HG03175 (cell line): ENCODE data around the gene MIER2.
"Not testable (repeated sequence)": the region's sequence is repeated elsewhere in the genome, so short reads cannot be mapped to it uniquely, and the experiment has no call there.

Experiments
- ATAC-seq: cut with Tn5 transposase; IDR thresholded peaks from one replicate; pipeline ENCODE4 v1.9.1; 2021; ENCODE audit warnings: mild to moderate bottlenecking, moderate library complexity; ENCODE audit not compliant: unreplicated experiment

Gene MIER2

DNA sequence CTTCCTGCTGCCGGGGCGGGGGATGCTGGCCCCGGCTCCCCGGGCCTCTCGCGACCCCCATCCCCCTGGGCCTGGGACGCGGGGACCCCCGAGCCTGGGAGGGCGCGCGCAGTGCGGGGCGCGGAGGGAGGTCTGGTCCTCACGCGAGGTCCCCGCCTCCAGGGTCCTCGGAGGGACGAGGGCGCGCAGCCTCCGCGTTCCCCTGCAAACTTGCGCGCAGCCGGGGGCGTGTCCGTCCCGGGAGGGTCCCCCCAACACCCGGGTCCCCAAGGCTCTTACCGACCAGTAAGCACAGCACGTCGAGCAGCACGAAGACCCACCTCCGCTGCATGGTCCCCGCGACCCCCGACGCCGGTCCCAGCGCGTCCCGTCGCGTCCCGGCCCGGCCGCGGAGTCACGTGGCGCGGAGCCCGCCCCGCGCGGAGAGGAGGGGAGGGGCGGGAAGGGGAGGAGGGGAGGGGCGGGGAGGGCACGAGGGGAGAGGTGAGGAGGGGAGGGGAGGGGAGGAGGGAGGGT is 53.5 kb downstream of the MIER2 start, which contains the start of gene PLPP2:
Gene PLPP2 (minus strand): TSS at position 398 of the 516 bp plus-strand sequence. CDS start 67 bp downstream, at position 331.
- ATAC-seq = no peak

DNA sequence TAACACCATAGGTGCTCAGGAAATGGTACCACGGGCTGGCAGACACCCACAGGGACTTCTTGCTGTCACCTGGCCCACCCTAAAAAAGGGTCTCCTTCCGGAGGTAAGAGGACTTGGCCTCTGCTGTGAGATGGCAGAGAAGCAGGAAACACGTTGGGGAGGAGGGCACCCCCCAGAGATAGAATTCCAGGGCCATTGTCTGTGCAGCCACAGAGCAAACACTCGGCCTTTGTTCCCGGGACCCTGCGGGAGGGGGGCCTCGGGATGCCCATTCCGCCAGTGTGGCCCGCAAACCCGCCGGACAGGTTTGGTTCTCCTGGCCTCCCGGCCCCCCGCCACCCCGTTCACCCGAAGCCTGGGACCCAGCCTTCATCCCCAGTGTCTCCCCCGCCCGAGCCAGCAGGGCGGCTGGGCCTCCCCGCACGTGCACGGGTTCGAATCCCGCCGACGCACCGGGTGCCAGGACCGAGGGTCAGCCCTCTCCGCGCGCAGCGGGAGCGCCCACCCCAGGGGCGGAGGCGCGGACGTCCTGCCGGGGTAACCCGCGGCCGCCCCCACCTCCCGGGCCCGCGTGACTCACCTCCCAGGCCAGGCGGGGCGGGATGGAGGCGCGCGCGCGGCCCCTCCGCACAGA is 54.1 kb downstream of the MIER2 start:
- no peak for ATAC-seq

DNA sequence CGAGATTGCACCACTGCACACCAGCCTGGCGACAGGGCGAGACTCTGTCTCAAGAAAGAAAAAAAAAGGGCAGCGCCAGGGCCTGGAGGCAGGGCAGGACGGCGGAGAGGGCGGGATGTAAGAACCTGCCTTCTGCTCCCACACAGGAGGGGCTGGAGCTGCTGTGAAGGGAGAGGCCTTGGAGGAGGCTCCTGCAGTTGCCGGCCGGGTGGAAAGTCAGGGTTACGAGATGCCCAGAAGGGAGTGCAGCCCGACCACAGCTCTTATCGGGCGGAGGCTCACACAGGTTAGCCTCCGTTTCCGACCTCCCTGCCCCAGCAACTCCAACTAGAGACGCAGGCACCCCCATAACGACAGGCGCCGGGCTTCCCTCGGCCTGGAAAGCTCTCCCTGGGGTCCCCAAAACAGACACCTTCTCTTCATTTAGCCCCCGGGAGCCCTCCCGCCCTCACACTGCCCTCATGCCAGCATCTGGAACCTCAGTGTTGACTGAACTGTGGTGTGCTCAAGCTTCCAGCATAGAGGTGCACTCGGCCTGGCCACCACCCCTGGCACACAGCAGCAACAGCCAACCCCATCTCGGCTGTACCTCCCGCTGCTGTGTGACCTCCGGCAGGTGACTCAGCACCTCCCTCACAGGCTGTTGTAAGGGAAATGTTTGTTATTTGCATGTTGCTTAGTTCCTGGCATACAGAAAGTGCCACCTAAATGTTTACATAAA is 54.8 kb downstream of the MIER2 start:
- ATAC-seq = no peak

DNA sequence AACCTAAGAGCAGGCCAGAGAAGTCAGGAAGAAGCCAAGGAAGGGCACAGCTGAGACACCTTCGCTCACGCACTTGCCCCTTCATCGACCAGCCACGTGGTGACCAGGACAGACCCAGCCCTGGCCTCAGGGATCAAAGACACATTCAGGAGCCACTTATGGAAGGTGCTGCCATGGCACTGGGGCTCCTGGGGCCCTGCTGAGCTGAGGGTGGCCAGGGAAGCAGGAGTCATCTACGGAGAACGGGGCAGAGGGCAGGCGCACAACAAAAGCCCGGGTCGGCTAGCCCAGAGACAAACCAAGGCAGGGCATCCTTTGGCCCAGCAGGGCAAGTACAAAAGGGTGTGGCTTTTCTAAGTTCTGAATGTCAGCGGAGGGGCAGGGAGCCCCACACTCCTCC is 55.7 kb downstream of the MIER2 start:
- no peak for ATAC-seq

DNA sequence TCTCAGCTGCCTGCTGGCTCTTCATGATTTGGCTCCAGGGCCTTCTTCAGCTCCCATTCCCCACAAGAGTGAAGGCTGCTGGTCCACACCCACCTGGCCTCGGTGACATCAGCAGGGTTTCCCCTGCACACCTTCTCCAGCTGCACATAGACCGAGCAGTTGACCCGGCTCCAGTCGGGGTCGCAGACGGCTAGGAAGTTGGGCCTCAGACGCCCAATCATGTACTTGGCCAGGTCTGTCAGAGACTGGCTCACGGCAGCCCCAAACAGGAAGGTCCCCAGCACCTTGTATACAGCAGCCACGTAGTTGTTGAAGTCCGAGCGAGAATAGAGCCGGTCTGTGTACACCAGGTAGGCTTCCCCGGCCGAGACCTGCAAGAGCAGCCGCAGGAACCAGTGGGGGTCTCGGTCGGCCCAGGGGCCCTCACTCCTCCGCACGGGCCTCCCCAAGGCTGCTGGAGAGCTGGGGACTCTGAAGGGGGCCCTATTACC is 57.2 kb downstream of the MIER2 start:
- no peak for ATAC-seq

DNA sequence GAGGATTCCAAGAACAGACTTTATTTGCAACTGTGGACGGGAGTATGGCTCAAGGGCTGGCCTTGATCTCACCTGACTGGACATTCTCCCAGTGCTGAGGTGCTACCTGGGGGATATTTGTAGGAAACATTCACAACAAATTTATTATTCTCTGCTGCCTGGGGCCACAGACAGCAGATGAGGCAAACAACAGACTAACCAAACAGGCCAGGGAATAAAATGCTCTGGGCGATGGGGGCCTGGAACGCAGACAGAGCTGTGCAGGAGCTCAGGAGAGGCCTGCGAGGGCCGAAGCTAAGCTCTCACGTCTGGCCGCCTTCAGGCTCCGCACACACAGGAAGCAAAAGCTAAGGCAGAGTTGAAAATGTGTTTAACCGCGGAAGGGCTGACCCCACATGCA is 61.2 kb downstream of the MIER2 start:
- no peak for ATAC-seq

DNA sequence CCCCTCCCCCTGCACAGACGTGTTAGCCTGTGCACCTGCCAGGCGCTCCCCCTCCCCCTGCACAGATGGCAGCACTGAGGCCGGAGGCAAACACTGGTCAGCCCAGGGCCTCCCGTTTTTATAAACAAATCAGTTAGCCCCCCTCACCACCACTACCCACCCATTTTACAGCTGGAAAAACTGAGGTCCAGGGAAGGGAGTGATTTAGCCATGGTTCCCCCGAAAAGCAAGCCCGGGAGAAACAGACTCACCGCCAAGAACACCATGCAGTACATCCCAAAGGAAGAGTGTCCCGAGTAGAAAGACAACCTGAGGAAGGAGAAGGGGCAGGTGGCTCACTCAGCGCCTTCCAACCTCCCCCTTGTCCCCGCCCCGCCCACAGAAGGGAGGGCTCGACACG is 62.1 kb downstream of the MIER2 start:
- no peak for ATAC-seq

DNA sequence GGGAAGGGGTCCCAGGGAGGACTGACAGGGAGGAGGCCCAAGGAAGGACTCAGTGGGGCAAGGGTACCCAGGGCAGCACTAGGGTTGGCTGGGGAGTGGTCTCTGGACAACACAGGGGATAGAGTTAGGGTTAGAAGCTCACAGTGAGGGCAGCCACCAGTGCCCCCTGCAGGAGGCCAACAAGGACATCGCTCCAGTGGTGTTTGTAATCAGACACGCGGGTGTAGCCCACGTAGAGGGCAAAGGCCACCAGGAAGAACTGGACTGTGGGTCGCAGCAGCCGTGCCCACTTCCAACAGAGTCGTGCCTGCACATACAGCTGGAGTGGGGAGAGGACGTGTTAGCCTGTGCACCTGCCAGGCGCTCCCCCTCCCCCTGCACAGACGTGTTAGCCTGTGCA is 62.6 kb downstream of the MIER2 start:
- no peak for ATAC-seq

DNA sequence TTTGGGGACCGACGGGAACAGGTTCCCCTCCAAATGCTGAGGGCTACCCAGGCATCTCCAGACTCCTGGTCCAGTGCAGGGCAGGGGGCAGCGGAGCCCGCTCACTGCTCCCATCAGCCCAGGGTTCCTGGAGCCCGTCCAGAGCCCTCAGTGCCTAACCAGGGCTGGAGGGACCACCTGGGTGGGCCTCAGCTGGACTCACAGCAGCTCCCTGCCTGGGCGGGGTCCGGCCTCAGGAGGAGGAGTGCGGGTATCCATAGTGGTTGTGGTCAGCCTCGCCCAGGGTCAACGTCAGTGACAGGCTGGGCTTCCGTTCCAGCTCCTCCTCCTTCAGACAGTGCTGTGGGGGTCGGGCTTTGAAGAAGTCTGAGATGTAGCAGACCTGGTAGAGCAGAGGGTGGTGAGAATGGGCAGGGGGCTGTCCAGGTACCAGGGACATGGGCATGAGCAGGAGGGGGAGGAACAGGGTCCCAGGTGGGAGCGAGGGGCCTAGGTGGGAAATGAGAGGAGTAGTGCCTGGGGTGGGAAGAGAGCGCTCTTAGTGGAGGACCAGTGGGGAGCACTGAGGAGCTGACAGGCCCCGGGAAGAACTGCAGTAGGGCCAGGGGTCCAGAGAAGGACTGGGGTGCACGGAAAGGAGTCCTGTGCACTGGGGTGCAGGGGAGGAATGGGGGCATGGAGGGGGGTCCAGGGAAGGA is 63.3 kb downstream of the MIER2 start:
- ATAC-seq = no peak

DNA sequence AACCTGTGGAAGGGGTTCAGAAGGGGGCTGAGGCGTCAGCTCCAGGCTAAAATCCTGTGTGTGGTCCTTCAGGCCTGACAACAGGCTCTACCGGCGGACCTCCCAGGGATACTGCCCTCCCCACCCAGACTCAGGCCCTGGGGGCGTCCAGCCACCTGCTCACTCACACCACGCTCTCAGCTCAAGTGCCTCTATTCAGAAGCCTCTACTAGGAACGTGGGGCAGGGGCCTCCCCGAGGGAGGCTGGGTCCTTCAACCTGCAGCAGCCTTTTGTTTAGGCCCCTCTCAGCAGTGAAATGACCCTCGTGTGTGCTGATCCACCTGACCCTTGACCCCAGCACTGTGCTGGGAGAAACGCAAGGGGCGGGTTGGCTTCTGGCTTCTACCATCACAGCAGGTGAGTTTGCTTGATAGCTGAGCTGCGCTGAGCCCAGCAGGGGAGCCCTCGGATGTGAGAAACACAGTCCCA is 64.0 kb downstream of the MIER2 start:
- ATAC-seq = no peak

DNA sequence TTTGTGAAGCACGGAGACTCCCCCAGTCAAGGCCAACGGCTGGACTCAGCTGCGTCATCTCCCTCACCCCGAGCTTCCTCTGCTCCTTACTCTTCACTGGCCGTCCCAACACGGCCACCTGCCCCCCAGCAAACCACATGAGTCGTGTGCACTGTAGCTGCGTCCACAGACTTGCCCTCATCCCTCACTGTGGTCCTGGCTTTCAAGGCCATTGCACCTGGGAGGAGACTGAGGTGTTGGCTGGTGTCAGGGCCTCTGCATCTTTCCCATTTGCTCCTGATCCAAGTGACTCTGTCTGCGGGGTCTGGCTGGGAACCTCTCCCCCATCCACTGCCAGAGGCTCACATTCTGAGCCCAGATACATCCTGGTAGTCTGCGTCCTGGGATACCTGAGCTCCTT is 64.9 kb downstream of the MIER2 start:
- ATAC-seq = no peak

DNA sequence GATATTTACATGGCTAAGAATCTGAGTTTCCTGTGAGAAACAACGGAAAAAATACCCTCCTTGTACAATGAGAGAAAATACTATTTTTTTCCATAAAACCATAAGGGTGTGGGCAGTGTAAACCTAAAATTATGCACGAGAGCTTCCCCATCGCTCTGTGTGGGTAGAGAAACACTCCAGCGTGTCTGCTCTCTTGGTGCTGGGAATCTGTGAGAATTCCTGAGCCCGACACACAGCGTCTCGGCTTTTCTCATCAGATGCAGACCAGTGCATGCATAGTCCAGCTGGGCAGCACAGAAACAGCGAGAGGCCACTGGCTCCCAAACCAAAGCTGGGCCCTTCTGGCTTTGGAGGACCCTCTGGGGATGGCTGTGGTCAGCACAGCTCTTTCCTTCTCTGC is 65.4 kb downstream of the MIER2 start:
- ATAC-seq = no peak

DNA sequence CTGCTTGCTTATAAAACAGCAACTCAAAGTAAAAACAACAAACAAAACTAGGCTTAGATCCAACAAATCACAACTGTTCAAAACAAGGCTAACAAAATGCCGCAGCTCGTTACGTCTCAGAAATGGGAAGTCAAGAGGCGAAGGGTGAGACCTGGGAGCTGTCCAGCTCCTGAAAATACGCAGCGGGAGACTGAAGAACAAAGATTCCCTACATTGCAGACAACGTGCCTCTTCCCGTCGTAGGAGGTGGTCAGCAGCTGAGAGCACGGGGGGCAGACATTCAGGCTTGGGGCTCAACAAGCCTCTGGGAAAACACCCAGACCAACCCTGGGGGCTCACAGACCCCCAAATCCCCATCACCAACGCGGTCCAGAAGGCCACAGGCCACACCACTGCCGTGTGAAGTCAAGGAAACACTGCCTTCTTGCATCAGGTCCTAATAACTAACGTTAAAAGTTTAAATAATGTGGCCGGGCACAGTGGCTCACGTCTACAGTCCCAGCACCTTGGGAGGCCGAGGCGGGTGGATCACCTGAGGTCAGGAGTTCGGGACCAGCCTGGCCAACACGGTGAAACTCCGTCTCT is 66.9 kb downstream of the MIER2 start:
- ATAC-seq = no peak

DNA sequence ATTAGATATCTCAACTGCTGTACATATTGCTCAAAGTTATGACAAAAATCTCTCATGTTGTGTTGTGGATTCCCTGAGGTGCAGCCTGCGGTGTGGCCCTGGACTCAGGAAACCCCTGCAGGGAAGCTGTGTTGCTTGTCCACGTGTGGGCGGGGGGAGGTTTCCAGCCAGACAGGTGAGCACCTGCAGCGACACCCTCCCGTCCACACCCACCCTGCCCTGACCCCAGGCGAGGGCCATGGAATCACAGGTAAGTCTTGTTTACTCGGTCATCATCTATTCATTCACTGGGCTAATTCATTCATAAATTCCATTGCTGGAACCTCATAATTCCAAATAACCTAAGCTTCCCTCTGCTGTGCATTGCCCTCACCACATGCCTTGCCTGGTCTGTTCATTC is 67.5 kb downstream of the MIER2 start:
- ATAC-seq = no peak

DNA sequence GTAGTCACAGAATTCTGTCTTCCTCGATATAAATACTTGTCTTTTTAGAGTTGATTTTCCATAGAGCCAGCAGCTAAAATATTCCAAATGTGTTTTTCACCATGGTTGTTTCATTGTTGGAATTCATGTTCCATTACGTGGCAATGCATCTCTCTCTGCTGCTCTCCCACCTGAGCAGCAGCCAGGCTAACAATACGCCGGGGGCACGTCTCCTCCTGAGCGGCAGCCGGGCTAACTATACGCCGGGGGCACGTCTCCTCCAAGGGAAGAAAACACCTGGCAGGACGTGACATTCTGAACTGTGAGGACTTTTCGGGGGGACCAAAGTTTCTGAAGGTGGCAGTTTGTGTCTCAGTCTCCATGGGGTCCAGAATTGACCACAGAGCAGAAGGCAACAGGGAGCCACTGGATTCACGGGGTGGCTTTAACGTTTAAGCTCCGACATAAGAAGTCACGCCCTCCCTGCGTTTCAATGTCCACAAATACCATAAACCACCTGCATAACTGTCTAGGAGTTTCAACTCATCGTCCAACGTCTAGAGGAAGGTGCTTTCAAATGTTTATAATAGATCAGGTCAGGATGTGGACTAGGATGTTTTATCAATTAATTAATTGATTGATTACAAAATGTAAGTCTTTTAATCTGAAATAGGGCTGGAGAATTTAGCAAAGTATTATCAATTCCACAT is 68.5 kb downstream of the MIER2 start:
- no peak for ATAC-seq

DNA sequence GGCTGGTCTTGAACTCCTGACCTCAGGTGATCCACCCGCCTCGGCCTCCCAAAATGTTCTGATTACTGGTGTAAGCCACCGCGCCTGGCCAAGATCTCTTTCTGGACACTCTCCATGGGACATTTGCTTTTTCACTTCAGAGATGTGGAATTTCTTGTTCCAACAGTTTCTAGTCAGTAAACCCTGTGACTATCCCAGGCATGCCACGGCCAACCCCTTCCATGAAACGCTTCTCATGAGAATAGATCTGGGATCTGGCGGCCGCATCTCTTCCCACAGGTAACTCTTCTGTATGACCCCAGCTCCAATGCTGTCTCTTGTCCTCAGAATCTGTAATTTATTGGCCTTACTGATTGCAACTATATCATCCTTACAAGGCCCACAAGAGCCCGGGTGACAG is 69.6 kb downstream of the MIER2 start:
- no peak for ATAC-seq

DNA sequence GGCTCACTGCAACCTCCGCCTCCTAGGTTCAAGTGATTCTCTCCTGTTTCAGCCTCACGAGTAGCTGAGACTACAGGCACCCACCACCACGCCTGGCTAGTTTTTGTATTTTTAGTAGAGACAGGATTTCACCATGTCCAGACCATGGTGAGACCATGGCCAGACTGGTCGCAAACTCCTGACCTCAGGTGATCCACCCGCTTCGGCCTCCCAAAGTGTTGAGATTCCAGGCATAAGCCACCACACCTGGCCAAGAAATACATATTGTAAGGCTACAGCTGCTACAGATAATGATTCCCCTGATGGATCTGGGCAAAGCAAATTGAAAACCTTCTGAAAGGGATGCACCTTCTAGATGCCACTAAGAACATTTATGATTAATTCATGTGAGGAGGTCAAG is 71.2 kb downstream of the MIER2 start:
- no peak for ATAC-seq

DNA sequence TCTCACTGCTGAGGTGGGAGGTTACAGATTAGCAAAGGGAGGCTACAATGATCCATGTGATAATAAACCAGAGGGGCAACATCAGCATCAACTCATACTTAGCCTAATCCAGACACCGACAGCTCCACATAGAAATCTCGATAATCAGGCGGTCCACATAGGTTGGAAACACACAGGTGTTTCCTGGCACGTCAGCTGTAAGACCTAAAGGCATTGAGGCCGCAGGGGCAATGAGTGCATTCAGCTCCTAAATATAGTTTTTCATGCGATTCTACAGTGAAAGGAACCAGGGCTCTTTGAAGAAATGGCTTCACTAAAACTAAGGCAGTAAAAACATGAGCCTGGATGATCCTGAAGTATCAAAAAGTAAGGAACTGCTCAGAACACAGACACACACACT is 72.7 kb downstream of the MIER2 start:
- no peak for ATAC-seq

DNA sequence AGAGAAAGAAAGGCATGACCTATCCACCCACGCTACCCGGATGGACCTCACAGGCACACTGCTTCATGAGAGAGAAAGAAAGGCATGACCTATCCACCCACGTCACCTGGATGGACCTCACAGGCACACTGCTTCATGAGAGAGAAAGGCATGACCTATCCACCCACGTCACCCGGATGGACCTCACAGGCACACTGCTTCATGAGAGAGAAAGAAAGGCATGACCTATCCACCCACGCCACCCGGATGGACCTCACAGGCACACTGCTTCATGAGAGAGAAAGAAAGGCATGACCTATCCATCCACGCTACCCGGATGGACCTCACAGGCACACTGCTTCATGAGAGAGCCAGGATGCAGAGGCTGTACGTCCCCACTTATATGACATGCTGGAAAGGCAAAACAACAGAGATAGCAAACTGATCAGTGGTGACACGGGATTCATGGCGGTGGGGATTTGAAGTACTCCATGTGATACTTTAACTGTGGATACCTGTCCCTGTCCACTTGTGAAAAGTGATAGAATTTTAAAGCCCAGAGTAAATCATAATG is 73.8 kb downstream of the MIER2 start:
- not testable (repeated sequence) for ATAC-seq

DNA sequence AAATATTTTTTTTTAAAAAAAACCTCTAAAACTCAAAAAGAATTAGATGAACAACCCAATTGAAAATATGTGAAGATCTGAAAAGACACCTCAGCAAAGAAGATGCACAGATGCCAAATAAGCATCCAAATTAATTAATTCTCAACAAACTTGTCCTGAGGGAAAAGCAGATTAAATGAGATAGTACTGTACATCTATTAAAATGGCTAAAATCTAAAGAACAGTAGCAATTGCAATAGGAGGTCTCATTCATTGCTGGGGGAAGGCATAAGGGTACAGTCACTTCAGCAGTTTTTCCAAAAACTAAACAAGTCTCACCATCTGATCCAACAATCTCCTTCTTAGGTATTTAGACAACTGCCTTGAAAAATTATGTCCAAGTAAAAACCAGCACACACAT is 75.4 kb downstream of the MIER2 start:
- no peak for ATAC-seq
